Fibroblast of the conjunctiva (primary cell): ENCODE data around the gene XRCC5.
"Not testable (repeated sequence)": the region's sequence is repeated elsewhere in the genome, so short reads cannot be mapped to it uniquely, and the experiment has no call there.

Experiments
- DNase-seq: peaks from one replicate; pipeline ENCODE4 v3.0.0-alpha.2; 2010; ENCODE audit warnings: low read depth

XRCC5 gene

DNA sequence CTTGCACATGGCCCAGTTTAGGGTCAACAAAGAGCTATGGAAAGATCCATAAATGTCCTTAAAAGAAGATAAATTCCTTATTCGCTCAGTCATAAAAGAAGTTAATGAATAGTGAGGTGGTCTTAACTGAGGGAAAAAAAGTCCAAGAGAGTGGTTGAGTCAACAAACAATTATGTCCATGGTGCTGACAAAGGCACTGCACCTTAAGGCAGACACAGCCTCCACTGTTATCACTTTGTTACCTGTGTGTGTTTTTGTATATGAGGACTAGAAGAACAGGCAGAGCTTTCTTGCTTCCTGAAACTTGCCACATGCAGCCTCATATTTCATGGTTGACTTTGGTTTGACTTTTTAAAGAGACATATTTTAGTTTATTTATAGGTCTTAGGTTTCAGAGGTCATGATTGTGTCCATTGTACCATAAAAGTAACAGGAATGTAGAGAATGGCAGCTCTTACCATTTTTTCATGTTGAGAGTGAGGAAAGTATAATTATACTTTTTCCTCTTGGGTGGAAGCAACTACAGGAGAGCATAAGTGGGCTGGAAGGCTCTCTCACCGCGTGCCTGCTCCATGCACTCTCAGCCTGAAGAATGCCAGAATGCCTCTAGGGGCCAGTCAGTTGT lies 93.6 kb downstream of the XRCC5 start:
- no peak for DNase-seq

DNA sequence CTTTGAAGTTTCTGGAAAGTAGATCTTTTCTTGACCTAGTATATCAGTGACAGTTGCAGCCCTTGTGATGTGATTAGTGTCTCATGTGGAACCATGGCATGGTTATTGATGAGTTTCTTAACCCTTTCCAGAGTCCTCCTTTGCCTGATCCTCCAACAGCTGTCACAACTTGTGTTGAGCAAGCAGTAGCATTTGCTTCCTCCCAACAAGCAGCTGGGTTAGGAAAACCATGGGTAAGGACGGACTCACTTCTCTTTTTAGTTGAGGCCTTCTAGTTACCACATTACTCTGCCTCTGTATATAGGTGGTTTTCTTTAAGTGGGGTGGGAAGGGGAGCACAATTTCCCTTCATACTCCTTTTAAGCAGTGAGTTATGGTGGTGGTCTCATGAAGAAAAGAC lies 96.3 kb downstream of the XRCC5 start:
- DNase-seq: no peak

DNA sequence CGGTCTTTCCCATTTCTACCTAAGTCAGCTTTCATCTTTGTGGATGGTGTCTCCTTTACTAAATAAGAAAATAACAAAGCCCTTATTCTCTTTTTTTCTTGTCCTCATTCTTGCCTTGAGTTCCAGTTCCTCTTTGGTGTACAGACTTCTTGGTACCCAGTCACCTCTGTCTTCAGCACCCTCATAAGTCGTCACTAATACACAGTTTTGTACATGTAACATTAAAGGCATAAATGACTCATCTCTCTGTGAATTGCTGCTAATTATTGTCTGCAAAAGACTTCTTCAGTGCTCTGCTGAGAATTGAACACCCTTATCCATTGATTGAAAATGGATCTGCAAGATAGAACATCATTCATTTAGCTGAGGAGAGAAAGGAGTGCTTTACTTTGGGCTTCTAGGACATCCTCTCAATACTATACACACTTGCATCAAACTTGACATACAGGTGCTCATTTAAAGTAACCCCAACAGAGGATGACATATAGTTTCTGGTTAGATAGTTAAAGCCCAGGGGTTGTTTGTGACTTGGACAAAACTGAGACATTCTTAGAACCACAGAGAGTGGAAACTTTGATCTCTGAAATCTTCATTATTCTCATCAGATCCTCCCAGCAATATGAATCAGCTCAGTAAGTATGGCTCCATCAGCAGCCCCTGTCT lies 97.0 kb downstream of the XRCC5 start:
- no peak for DNase-seq

DNA sequence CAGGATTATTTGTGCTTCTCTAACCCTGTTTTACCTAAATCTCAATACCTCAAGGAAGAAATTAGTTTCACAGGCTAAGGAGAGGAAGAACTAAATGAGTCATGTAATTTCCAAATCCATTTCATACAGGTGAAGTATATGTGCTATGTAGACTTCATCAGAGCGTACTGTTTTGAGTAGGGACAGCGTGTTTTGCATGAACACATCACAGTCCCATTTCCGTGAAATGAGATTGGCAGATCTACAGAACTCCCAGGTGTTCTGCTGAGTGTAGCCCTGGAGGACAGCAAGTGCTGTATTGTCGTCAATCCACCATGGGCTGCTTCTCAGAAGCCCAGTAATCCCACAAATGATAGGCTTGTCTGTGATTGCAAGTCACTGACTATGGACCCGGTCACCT lies 97.7 kb downstream of the XRCC5 start:
- no peak for DNase-seq

DNA sequence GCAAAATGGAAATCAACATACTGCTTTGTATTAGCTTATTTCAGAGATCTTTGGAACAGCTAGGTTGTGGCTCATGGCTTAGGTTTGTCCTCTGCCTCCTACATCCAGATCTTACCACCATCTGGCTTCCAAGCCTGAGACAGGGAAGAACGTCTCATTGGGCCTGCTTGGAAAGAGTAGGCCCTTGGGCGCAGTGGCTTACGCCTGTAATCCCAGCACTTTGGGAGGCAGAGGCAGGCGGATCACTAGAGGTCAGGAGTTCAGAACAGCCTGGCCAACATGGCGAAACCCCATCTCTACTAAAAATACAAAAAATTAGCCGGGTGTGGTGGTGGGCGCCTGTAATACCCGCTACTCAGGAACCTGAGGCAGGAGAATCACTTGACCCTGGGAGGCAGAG lies 99.5 kb downstream of the XRCC5 start:
- DNase-seq: not testable (repeated sequence)

DNA sequence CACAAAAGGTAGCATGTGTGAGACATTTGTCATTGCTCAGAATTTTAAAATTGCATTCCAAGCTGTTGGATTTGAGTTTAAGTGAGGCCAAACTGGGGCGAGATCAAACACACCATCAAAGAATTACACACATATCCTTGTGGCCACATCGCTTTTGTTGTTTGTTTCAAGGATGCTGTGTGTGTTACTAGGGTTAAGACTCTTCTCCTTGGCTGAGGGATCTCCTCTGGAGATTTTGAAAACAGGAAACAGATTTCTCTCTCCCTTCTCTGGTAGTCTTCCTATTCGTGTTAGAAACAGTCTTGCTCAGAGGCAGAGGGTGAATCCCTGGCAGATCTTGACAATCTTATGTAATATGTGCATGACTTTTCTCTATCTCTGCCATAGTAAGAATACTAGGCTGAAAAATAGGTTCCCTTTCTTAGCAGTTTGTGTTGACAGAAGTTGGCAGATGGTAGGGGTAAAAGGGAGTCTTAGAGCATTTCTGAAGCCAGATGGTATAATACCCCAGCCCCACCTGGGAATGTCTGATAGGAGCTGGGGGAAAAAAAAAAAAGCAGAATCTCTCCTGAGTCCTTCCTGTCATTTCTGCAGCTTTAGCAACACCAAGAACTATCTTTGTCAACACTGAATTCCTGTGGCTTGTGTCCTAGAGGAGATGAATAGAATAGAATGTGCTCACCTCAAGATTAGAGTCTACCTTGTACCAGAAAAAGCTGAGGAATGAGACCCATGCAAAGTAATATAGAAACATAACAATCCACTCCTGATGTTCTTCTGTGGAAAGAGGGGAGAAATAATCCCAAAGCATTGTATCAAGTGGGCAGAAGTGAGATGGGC lies 101.8 kb downstream of the XRCC5 start:
- DNase-seq: no peak

DNA sequence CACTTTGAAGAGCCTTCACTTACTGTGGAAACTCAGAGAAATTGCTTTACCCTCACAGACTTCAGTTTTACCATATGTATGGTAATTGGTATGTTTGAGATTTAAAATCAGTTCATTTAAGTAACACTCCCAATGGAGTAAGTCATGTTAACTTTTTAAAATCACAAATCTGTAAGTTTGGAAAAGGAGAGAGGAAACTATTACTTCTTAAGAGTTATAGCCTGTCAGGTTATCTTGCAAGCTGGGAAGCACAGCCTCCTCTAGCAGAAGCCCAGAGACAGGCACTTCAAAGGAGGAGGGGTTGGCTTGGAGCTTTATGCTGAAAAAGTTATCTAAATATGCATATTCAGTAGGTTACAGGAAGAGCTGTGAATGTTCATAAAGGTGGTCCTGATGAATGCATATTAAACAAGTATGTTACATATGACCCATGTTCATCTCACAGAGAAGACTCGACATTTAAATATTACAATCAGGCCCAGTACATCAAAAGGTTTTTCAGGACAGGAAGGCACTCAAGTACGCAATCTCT lies 102.5 kb downstream of the XRCC5 start:
- DNase-seq: no peak

DNA sequence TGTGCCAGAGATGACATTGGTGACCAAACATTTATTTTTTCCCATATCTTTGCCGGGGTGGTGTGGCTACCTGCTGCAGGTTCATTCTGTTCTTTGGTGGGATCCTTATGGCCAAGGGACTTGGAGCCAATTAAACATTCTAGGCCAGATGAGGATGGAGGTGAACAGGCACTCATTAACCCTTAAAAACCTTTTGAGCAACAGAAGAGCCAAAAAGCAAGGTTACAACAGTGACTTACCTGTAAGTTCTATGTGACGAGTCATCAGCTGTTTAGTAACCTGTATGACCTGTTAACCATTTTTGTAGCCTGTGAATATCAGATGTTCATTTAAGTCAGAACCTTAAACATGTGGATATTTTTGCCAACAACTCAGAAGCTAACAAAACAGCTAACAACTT lies 105.6 kb downstream of the XRCC5 start:
- no peak for DNase-seq

DNA sequence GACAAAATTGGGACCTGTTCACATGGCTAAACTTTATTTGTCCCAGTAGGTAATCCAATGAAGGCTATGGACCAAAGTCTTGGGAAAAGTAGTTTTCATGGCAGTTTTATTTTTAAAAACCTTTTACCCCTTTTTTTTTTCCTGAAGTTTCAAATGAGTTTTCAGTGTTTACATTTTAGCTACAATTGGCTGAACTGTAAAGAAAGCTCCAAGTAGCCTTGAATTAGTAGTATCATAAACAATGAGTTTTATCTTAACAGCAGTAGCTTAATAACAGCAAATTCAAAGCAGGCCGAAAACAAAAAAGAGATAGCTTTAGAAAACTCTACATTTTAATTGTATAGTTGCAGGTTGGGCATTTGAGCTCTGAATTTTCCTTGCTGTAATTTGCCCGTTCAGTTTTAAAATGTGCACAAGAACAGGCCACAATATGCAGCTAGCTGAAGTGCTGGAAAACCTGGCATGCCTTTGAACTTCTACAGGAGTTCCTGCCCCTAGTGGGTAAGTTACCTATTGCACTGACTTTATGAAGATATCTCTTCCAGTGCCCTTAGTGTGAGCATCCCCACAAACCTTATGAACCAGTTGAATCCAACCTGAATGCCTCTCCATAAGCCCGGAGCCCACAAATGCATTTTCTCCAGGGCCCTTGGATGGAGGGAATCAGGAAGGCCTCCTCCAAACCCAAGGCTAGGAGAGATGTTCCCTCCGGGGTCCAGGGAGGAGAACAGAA lies 106.7 kb downstream of the XRCC5 start:
- DNase-seq: no peak

DNA sequence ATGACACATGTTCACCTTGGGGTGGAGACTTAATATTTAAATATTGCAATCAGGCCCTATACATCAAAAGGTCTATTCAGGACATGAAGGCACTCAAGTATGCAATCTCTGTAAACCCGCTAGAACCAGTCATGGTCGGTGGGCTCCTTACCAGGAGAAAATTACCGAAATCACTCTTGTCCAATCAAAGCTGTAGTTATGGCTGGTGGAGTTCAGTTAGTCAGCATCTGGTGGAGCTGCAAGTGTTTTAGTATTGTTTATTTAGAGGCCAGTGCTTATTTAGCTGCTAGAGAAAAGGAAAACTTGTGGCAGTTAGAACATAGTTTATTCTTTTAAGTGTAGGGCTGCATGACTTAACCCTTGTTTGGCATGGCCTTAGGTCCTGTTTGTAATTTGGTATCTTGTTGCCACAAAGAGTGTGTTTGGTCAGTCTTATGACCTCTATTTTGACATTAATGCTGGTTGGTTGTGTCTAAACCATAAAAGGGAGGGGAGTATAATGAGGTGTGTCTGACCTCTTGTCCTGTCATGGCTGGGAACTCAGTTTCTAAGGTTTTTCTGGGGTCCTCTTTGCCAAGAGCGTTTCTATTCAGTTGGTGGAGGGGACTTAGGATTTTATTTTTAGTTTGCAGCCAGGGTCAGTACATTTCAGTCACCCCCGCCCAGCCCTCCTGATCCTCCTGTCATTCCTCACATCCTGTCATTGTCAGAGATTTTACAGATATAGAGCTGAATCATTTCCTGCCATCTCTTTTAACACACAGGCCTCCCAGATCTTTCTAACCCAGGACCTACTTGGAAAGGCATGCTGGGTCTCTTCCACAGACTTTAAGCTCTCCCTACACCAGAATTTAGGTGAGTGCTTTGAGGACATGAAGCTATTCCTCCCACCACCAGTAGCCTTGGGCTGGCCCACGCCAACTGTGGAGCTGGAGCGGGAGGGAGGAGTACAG lies 108.1 kb downstream of the XRCC5 start:
- DNase-seq: no peak

DNA sequence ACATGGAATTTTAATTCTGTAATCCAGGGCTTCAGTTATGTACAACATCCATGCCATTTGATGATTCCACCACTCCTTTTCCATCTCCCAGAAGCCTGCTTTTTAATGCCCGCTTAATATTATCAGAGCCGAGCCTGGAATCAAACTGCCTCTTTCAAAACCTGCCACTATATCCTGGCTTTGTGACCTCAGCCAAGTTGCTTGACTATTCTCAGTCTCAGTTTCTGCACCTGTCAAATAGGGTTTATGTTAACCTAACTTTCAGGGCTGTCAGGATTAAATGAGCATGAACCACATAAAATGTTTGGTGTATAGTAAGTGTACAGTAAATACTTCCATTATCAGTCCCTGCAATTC lies 108.7 kb downstream of the XRCC5 start:
- no peak for DNase-seq

DNA sequence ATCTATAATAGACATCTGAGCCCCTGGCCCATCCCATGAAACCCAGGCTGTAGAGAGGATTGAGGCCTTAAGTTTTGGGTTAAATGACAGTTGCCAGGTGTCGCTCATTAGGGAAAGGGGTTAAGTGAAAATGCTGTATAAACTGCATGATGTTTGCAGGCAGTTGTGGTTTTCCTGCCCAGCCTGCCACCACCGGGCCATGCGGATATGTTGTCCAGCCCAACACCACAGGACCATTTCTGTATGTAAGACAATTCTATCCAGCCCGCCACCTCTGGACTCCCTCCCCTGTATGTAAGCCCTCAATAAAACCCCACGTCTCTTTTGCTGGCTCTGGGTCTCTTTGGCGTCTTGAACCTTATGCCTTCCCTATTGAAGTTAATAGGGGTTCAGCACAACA lies 110.7 kb downstream of the XRCC5 start:
- DNase-seq: no peak

DNA sequence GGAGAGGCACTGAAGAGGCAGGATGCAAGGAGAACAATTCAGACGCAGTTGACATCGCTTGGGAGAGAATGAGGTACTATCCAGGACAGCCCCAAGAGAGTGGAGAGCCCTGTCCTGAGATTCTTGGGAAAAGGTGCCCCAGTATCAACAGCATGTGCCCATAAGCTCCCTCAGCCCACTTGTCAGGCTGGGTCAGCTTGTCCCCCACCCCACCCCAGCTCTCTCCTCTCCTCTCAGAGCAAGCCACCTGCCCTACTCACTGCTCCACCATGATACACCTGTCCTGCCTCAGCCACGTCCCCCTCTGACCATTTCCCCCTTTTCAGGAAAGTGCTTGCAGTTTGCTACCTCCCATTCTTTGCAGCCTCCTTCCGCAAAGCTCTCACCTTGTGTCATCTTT lies 111.8 kb downstream of the XRCC5 start:
- DNase-seq: no peak

DNA sequence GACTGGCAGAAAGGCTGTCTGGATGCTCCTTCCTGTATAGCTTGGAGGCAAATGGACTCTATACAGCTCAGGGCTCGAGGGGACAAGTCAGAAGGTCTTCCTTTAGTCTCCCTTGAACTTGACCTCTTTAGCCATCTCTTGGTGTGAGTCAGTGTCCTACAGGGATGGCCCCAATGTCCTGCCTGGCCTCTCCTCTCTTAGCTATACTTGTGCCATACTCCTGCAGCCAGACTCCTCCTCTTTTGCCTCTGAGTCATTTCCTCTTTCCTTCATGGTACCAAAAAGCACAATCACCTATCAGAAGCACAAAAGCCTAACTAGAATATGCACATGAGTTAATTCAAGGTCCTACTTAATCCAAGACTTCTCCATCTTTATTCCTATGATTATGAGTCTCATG lies 112.7 kb downstream of the XRCC5 start:
- DNase-seq: no peak

DNA sequence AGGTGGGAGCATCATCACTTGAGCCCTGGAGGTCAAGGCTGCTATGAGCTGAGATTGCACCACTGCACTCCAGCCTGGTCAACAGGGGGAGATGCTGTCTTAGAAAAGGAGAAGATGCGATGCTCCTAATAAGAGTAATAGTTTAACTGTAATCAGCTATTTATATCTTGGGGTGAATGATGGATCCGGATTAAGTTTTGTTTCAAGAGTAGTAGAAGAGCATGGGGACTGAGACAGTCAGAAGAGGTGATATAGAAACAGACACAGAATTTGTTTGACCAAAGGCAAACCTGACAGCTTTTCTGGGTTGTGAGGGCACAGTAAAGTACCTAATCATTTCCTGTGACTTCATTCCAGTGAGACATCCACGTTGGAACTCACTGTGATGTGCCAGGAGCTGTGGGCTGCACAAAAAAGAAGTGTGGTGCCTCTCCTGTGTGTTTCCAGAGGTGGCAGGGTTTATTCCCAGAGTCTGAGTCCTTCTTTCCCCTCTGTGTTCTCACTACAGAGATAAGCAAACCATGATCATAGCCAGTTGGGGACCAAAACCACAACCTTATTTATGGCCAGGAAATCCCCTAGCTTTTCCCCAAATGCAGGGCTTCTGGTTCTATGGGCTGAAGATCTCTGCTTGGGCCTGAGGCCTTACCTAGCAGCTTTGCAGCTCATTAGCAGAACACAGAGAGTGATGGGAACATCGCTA lies 113.7 kb downstream of the XRCC5 start:
- DNase-seq: no peak

DNA sequence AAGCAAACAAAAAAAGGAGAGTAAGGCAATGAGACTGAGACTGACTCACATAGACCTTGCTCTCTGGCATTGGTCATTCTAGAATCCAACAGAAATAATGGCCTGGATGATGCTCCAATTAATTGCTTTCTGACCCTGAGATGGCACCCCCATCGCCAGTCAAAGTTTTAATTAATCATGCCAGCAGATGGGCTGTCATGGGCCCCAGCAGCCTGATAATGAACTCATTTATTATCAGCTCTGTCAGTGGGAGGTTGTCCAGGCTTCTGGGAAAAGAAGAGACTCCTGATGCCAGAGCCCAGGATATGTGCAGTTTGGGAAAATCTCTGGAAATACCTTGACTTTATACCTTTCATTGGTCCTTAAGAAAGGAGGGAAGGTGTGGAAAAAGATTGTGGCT lies 115.2 kb downstream of the XRCC5 start:
- no peak for DNase-seq

DNA sequence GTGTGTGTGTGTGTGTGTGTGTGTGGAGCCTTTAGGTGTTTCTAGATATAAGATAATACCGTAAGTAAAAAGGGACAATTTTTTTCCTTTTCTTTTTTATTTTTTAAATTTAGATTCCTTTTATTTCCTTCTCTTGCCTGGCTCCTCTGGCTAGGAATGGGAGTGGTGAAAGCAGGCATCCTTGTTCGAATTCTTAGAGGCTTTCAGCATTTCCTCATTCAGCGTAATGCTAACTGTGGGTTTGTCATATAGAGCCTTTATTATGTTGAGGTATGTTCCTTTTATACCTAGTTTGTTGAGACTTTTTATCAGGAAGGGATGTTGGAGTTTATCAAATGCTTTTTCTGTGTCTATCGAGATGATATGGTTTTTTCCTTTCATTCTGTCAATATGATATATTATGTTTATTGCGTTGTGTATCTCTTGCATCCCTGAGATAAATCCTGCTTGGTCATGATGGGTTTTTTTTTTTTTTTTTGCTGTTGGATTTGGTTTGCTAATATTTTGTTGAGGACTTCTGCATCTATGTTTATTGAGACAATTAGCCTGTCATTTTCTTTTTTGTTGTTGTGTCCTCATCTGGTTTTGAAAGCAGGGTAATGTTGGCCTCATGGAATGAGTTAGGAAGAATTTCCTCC lies 120.2 kb downstream of the XRCC5 start:
- DNase-seq: no peak

DNA sequence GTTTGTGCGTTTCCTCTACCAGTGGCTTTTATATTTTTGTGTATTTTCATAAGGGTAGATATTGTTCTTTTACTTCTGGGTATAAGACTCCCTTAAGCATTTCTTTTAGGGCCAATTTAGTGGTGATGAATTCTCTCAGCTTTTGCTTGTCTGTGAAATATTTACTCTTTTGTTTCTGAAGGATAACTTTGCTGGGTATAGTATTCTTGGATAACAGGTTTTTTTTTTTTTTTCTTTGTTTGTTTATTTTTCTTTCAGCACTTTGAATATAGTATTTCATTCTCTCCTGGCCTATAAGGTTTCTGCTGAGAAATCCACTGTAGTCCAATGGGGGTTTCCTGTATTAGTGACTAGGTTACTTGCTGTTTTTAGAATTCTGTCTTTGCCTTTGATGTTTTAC lies 122.7 kb downstream of the XRCC5 start:
- DNase-seq: no peak

DNA sequence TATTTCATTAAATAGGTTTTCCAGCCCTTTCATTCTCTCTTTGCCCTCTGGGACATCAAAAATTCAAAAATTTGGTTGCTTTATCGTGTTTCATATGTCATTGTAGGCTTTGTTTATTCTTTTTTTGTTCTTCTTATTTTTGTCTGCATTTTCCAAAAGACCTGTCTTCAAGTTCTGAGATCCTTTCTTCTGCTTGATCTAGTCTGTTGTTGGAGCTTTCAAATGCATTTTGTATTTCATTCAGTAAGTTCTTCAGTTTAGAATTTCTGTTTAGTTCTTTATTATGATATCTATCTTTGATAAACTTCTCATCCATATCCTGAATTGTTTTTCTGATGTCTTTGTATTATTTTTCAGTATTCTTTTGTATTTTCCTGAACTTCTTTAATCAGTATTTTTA lies 123.6 kb downstream of the XRCC5 start:
- no peak for DNase-seq
